Left lung (tissue), 10 donors: Measurements from ENCODE around the gene LMO2. TPM values are rescaled to one million over a fixed set of nuclear protein-coding genes. Genes with fewer than 3 reads are reported as not detected.
A peak's percentile ranks its signal among the peaks of the same experiment; 100 is the strongest.

Experiments
- ATAC-seq: fragments of 200-7000 bp; cut with Tn5 transposase; one replicate; pipeline ENCODE4 v1.9.1; 2020; ENCODE audit warnings: moderate library complexity
- DNase-seq, 4 donors: peaks; one replicate each; pipeline ENCODE4 v3.0.0-alpha.2; 2013 to 2020
- H3K27ac ChIP-seq, 2 donors: fragments of 200-600 bp; sonication (generic) in 1 of 2; one replicate each; pipeline versions ENCODE4 v1.5.0 to v1.8.0; 2020 to 2021
- H3K27me3 ChIP-seq, 2 donors: fragments of 200-600 bp; sonication (generic) in 1 of 2; one replicate each; pipeline versions ENCODE4 v1.5.0 to v1.8.0; 2020 to 2021
- H3K36me3 ChIP-seq, 2 donors: fragments of 200-600 bp; sonication (generic) in 1 of 2; one replicate each; pipeline versions ENCODE4 v1.5.0 to v1.8.0; 2020 to 2021
- H3K4me1 ChIP-seq, 2 donors: fragments of 200-600 bp; one replicate each; pipeline ENCODE4 v1.8.0; 2021
- H3K4me3 ChIP-seq, 2 donors: fragments of 200-600 bp; sonication (generic) in 1 of 2; one replicate each; pipeline versions ENCODE4 v1.5.0 to v1.8.0; 2020 to 2021; ENCODE audit warnings: mild to moderate bottlenecking in 1 of 2
- H3K9me3 ChIP-seq, 2 donors: fragments of 200-600 bp; sonication (generic) in 1 of 2; one replicate each; pipeline versions ENCODE4 v1.5.0 to v1.8.0; 2020 to 2021
- CTCF ChIP-seq, 2 donors: fragments of 200-600 bp; sonication (generic) in 1 of 2; IDR thresholded peaks; one replicate each; pipeline versions ENCODE4 v1.5.0 to v1.8.0; 2021; ENCODE audit warnings: antibody characterized with exemption in 2 of 2
- intact Hi-C, 2 donors: fragments of 100-400 bp; cut with DNase I; formaldehyde crosslinking; loops; one replicate each; pipeline versions ENCODE4 v1.11.2 to v1.14.2; 2022
- polyA plus RNA-seq, 6 donors: library from polyadenylated mRNA; unstranded; fragments of 120-200 nt; gene quantifications; one replicate each; pipeline ENCODE4 v1.2.1, GENCODE V29; 2013; ENCODE audit not compliant: insufficient read length in 6 of 6
- total RNA-seq, 2 donors: library from RNA; stranded (reverse); fragmentation: NEBNext Ultra II Directional; extraction: Animal tissue kit (Norgen Biotek cat#: 25700); gene quantifications; one replicate each; pipeline ENCODE4 v1.2.1, GENCODE V29; 2021
- donor health status: DM: no; HTN: yes; CAD: no.
- donor health status: DM: no; HTN: no; CAD: no.

LMO2 gene
- total and polyA plus RNA-seq, 8 donors: 27.8 to 48.3 (median 42.8) TPM

GRCh38 chr11:33931067-33931466 lies 39.2 kb upstream of the LMO2 start:
- H3K4me1 ChIP-seq: peaks cover 8 to 78% of the 10 kb centered on the region in 2 donors
- no peak overlapping the region for H3K4me3 ChIP-seq
- intact Hi-C loops: loop anchor here in 1 of 2 donors (5.0 kb wide), 1 partner anchor 64 kb away; no protein-coding TSS in a partner anchor
- DNase-seq (no peak), ATAC-seq (no peak)
- H3K9me3 ChIP-seq: peaks cover 0 to 5% of the 10 kb centered on the region in 2 donors
- no peaks in the 10 kb centered on the region for H3K27me3 ChIP-seq
- H3K36me3 ChIP-seq: no peaks in the 10 kb centered on the region
- H3K27ac ChIP-seq: peak overlapping the region; percentile 81 to 93
- no peak for TF ChIP-seq CTCF (IDR thresholded peaks at IDR 0.05)

- Histone ChIP-seq H3K4me1 (peaks cover 8 to 74% of the 10 kb centered on the region in 2 donors), H3K4me3 (no peak overlapping the region), H3K9me3 (peaks cover 0 to 5% of the 10 kb centered on the region in 2 donors), H3K27me3 (no peaks in the 10 kb centered on the region), H3K36me3 (no peaks in the 10 kb centered on the region), H3K27ac (peak overlapping the region; percentile 81 to 93)
- DNase-seq (peak in 2 of 4 donors; percentile 83 to 84), ATAC-seq (peak; percentile 84)
- intact Hi-C loops: loop anchor here in 1 of 2 donors (5.0 kb wide), 1 partner anchor 63 kb away; no protein-coding TSS in a partner anchor
- no peak for TF ChIP-seq CTCF (IDR thresholded peaks at IDR 0.05)
Measured at GRCh38 chr11:33930317-33931021, 38.6 kb upstream of the LMO2 start.

GRCh38 chr11:33928564-33928963 lies 36.7 kb upstream of the LMO2 start:
- Histone ChIP-seq H3K9me3 (peaks cover 0 to 5% of the 10 kb centered on the region in 2 donors), H3K36me3 (no peaks in the 10 kb centered on the region), H3K27ac (peak overlapping the region in 1 of 2 donors; percentile 11), H3K4me3 (no peak overlapping the region), H3K27me3 (no peaks in the 10 kb centered on the region), H3K4me1 (peaks cover 8 to 58% of the 10 kb centered on the region in 2 donors)
- TF ChIP-seq CTCF (IDR thresholded peaks at IDR 0.05): no peak
- DNase-seq (no peak), ATAC-seq (no peak)
- intact Hi-C loops: no loop called here

- Histone ChIP-seq H3K36me3 (no peaks in the 10 kb centered on the region), H3K27me3 (no peaks in the 10 kb centered on the region), H3K27ac (no peak overlapping the region), H3K4me1 (peaks cover 8 to 47% of the 10 kb centered on the region in 2 donors), H3K9me3 (peaks cover 0 to 4% of the 10 kb centered on the region in 2 donors), H3K4me3 (no peak overlapping the region)
- TF ChIP-seq CTCF (IDR thresholded peaks at IDR 0.05): no peak
- ATAC-seq: no peak
- intact Hi-C loops: no loop called here
- no peak for DNase-seq
Measured at GRCh38 chr11:33926671-33927552, 35.0 kb upstream of the LMO2 start.

GRCh38 chr11:33924341-33924740 lies 32.5 kb upstream of the LMO2 start:
- no peak for DNase-seq
- ATAC-seq: no peak
- intact Hi-C loops: no loop called here
- H3K9me3 ChIP-seq: no peaks in the 10 kb centered on the region
- TF ChIP-seq CTCF (IDR thresholded peaks at IDR 0.05): no peak
- H3K4me1 ChIP-seq: peaks cover 0 to 32% of the 10 kb centered on the region in 2 donors
- H3K4me3 ChIP-seq: no peak overlapping the region
- no peak overlapping the region for H3K27ac ChIP-seq
- no peaks in the 10 kb centered on the region for H3K36me3 ChIP-seq
- no peaks in the 10 kb centered on the region for H3K27me3 ChIP-seq
